ENCODE data around the gene DVL1. TPM values are rescaled to one million over a fixed set of nuclear protein-coding genes. Genes with fewer than 3 reads are reported as not detected.

DVL1 gene
- total and polyA plus RNA-seq, 10 of the 15 experiments (the other 5 are each of a cell fraction or from before 2014, with no cell fraction given), result 0.10 to 31.1 (median 4.6) TPM

DNA sequence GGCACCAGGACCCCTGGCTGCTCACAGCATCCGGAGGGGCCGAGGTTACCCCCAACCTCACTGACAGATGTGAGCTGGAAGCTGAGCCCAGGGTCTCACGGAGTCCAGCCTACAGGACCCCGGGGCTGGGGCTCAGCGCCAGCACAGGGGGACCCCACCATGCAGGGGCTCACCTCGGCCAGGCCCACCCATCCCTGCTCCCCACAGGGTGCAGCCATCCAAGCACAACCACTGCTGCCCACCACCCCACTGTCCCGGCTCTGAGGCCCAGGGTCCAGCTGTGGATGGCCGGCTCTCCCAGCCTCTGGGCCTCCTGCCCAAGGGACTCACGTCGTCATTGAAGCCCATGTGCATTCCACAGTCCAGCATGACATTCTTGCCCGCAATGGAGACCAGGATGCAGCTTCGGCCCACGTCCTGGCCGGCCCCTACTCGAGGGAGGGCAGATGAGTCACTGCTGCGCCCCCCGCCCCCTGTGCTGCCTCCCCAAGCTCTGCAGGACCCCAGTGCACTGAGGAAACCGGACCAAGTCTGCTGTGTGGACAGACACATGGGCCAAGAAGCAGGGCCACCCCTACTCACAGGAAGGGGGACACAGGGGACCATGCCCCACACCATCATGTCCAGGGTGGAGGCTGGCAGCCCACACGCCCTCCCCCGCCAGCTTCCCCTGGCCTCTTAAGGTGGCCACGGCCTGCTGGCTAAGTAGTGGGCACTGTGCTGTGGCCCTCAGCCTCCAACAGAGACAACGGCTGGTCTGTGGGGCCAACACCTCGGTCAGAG, 28.4 kb downstream of the DVL1 start (continued):
- no peak for TF ChIP-seq MEF2B (IDR thresholded peaks at IDR 0.05; ENCODE audit: partially characterized antibody, poor library complexity, severe bottlenecking)
- no peak for TF ChIP-seq RAD21 (IDR thresholded peaks at IDR 0.05; ENCODE audit: insufficient read depth, low read depth, low read length)
- TF ChIP-seq, protein P1, sequence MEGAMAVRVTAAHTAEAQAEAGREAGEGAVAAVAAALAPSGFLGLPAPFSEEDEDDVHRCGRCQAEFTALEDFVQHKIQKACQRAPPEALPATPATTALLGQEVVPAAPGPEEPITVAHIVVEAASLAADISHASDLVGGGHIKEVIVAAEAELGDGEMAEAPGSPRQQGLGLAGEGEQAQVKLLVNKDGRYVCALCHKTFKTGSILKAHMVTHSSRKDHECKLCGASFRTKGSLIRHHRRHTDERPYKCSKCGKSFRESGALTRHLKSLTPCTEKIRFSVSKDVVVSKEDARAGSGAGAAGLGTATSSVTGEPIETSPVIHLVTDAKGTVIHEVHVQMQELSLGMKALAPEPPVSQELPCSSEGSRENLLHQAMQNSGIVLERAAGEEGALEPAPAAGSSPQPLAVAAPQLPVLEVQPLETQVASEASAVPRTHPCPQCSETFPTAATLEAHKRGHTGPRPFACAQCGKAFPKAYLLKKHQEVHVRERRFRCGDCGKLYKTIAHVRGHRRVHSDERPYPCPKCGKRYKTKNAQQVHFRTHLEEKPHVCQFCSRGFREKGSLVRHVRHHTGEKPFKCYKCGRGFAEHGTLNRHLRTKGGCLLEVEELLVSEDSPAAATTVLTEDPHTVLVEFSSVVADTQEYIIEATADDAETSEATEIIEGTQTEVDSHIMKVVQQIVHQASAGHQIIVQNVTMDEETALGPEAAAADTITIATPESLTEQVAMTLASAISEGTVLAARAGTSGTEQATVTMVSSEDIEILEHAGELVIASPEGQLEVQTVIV (IDR thresholded peaks at IDR 0.05; ENCODE audit: borderline replicate concordance, partially characterized antibody), result no peak
- no peak for TF ChIP-seq EGR1 (IDR thresholded peaks at IDR 0.05; ENCODE audit: borderline replicate concordance in 1 of 2, low read depth in 2 of 2, low read length in 2 of 2)
- no peak for TF ChIP-seq WRNIP1 (IDR thresholded peaks at IDR 0.05; ENCODE audit: borderline replicate concordance, low read depth, low read length)
- TF ChIP-seq MYB (IDR thresholded peaks at IDR 0.05; ENCODE audit: borderline replicate concordance, low read depth, low read length), result no peak

- 96% methylated on average over 13 of the region's 13 CpGs for WGBS (ENCODE audit: insufficient coverage, insufficient replicate concordance, low lambda C conversion rate, missing lambda C conversion rate)
- Histone ChIP-seq H3K27ac (ENCODE audit: control insufficient read depth, insufficient read depth) (no peak overlapping the region), H3K79me2 (ENCODE audit: control insufficient read depth, insufficient read depth, low read length) (peaks cover 31% of the 10 kb centered on the region), H3K27me3 (replicated peaks in 1 of 2; ENCODE audit: control insufficient read depth in 2 of 2, insufficient read depth in 2 of 2, low read length in 1 of 2) (no peaks in the 10 kb centered on the region), H4K20me1 (ENCODE audit: control insufficient read depth, insufficient read depth) (no peaks in the 10 kb centered on the region; the same call in 1 of the 2 replicates), H3K4me3 (no peak overlapping the region), H3K4me1 (ENCODE audit: control insufficient read depth, insufficient read depth, low read length) (peaks cover 5% of the 10 kb centered on the region), H3K36me3 (ENCODE audit: control insufficient read depth in 2 of 2, insufficient read depth in 2 of 2, low read length in 1 of 2) (peaks cover 0 to 15% of the 10 kb centered on the region in 2 experiments; a peak in 3 of 4 replicates), H3K4me2 (ENCODE audit: control insufficient read depth, insufficient read depth) (no peak overlapping the region), H2AFZ (ENCODE audit: control insufficient read depth, low read depth, low read length) (no peak overlapping the region), H3K9me3 (replicated peaks; ENCODE audit: control insufficient read depth, insufficient read depth, low read length) (no peaks in the 10 kb centered on the region), H3K9ac (ENCODE audit: control insufficient read depth, insufficient read depth, low read length) (no peak overlapping the region)
- in situ Hi-C loops (cut with MboI), result no loop called here
- ChIA-PET CTCF (interaction anchor here (0.6 kb wide), 1 partner anchor 29 kb away, joined by 4 read pairs; no protein-coding TSS in a partner anchor), POLR2A (no interaction called here), RAD21 (ENCODE audit: unreplicated experiment) (no interaction called here), SMC1A (ENCODE audit: uncharacterized antibody, unreplicated experiment) (no interaction called here)
- no peak for TF ChIP-seq FOXM1 (IDR thresholded peaks at IDR 0.05; ENCODE audit: low read depth, low read length)
- TF ChIP-seq, protein P2, sequence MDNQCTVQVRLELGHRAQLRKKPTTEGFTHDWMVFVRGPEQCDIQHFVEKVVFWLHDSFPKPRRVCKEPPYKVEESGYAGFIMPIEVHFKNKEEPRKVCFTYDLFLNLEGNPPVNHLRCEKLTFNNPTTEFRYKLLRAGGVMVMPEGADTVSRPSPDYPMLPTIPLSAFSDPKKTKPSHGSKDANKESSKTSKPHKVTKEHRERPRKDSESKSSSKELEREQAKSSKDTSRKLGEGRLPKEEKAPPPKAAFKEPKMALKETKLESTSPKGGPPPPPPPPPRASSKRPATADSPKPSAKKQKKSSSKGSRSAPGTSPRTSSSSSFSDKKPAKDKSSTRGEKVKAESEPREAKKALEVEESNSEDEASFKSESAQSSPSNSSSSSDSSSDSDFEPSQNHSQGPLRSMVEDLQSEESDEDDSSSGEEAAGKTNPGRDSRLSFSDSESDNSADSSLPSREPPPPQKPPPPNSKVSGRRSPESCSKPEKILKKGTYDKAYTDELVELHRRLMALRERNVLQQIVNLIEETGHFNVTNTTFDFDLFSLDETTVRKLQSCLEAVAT (IDR thresholded peaks at IDR 0.05), result peak; percentile 66; the same call in 1 of the 2 replicates
- BruUV-seq (replicated peaks), result no TSS peak
- intact Hi-C loops (cut with micrococcal nuclease; ENCODE audit: unreplicated experiment), result no loop called here
- ATAC-seq (no peak), DNase-seq (ENCODE audit: low read depth, low spot score) (no peak), FAIRE-seq (no peak)
Measured at GRCh38 chr1:1319646-1319941, 29.6 kb downstream of the DVL1 start.
